Activated T-helper 2 cell treated with anti-CD3 and anti-CD28 coated beads, Interferon-gamma antibody, Interleukin-2, Interleukin-4, amounts not matched to agents 10 μg/mL and 5 μg/mL and 100 μg/mL, durations not matched to agents 14 hours and 24 hours and 36 hours (primary cell): ENCODE data around the gene SLC2A4. TPM values are rescaled to one million over a fixed set of nuclear protein-coding genes. Genes with fewer than 3 reads are reported as not detected.

Experiments
- DNase-seq: peaks from one replicate; pipeline ENCODE4 v3.0.0; 2021; ENCODE audit warnings: low spot score
- H3K27ac Mint-ChIP-seq: one replicate; pipeline ENCODE4 v1.8.0; 2021; ENCODE audit warnings: mixed read lengths
- H3K27me3 Mint-ChIP-seq: one replicate; pipeline ENCODE4 v1.8.0; 2021; ENCODE audit warnings: low read depth, mixed read lengths
- H3K36me3 Mint-ChIP-seq: one replicate; pipeline ENCODE4 v1.8.0; 2021; ENCODE audit warnings: low read depth, mixed read lengths
- H3K4me1 Mint-ChIP-seq: one replicate; pipeline ENCODE4 v1.8.0; 2021; ENCODE audit warnings: low read depth, mixed read lengths
- H3K4me3 Mint-ChIP-seq: one replicate; pipeline ENCODE4 v1.8.0; 2021; ENCODE audit warnings: low read depth, mild to moderate bottlenecking, moderate library complexity, mixed read lengths
- H3K9me3 Mint-ChIP-seq: one replicate; pipeline ENCODE4 v1.8.0; 2021; ENCODE audit warnings: mixed read lengths
- intact Hi-C: fragments of 100-400 bp; cut with micrococcal nuclease; formaldehyde crosslinking; loops from one replicate; pipeline ENCODE4 v1.15.1; 2023
- total RNA-seq: library from RNA; stranded (reverse); gene quantifications from 2 replicates; pipeline ENCODE4 v1.2.3, GENCODE V29; 2022

Gene SLC2A4
- total RNA-seq, 1 donor from 2014 or later = 0.25 TPM

DNA sequence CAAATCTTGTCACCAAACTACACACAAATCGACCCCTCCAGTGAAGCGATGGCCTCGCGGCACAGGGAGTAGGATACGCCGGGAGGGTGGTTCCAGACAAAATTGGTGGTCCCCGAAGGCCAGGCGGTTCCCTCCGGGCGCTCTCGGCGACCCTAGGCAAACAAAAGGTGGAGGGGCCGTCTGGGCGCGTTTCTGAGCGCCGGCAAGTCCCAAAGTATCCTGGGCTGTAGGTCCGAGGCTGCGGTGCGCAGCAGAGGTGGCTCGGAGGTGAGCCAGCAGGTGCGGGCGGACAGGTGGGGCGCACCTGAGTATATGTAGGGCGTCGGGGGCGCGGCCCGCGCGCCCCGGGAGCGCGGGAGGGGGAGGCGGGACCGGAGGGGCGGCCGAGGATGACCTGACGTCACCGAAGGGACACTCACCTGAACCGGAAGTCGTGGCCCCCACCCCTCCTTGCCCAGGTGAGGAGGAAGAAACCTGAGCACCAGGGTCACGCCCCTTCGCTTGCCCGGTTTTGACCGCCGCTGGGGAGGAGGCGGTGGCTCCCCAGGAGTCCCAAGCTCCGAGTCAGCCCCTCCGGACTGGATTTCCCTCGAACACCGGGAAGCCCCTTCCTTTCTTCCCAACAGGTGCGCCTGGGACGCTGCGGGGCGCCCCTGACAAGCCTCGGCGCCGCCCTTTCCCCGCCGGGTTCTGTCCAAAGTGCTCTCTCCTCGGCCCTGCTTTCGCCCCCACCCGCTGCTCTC, 19.2 kb upstream of the SLC2A4 start, which contains the start of gene CLDN7:
Gene CLDN7 (minus strand): TSS at position 287 of the 743 bp plus-strand sequence. CDS start 435 bp downstream, outside the sequence.
- H3K27me3 Mint-ChIP-seq = peaks cover 29% of the 10 kb centered on the region
- peaks cover 16% of the 10 kb centered on the region for H3K4me1 Mint-ChIP-seq
- H3K27ac Mint-ChIP-seq = peak within 1 kb of the TSS; percentile 55
- H3K4me3 Mint-ChIP-seq = peak within 1 kb of the TSS; percentile 62
- no peak for DNase-seq
- intact Hi-C loops = no loop called here
- H3K9me3 Mint-ChIP-seq = no peaks in the 10 kb centered on the region
- peaks cover 16% of the 10 kb centered on the region for H3K36me3 Mint-ChIP-seq

DNA sequence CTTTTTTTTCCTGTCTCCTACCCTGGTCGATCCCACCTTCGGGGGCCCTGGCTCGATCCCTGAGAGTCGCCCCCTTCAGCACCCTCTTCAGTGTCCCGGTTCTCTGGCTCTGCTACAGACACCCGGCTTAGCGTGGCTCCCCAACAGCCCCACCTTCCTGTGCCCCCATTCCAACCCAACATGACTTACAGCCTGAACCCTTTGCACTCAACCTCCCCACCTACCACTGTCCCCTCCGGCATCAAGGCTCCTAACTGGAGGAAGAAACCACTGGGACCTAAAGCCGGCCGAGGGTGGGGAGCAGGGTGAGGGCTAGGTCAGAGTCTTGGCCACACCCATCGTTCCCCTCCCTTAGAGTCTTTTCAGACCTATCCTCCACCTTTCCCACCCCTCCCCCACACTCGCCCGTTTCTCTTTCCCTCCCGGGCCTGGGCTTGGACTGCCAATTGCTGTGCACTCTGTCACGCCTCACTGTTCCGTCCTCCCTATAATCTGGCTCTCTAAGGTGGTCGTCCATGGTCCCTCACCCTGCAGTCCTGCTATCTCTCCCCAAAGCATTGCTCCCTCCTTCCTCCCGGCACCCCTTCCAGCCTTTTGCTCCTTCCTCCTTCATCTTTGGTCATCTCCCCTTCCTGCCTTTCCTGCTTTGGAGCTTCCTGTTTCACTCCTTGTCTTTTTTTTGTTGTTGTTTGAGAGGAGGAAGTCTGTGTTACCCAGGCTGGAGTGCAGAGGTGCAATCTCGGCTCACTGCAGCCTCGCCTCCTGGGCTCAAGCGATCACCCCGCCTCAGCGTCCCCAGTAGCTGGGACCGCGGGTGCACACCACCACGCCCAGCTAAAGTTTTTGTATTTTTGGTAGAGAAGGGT, 18.4 kb upstream of the SLC2A4 start:
- H3K4me3 Mint-ChIP-seq = peak overlapping the region; percentile 47
- H3K27me3 Mint-ChIP-seq = peaks cover 29% of the 10 kb centered on the region
- H3K4me1 Mint-ChIP-seq = peaks cover 16% of the 10 kb centered on the region
- H3K9me3 Mint-ChIP-seq = no peaks in the 10 kb centered on the region
- intact Hi-C loops = no loop called here
- peaks cover 14% of the 10 kb centered on the region for H3K36me3 Mint-ChIP-seq
- no peak for DNase-seq
- H3K27ac Mint-ChIP-seq = no peak overlapping the region

DNA sequence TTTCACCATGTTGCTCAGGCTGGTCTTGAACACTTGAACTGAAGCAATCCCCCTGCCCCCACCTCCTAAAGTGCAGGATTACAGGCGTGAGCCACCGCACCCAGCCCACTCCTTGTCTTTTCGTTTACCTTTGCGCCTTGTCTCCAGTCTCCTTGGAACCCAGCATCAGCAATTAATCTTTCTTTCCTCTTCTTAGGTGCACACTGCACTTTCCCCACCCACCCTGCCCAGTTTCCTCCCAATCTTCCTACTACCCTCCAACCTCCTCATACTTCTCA, 17.8 kb upstream of the SLC2A4 start:
- peak overlapping the region; percentile 43 for H3K4me3 Mint-ChIP-seq
- no peaks in the 10 kb centered on the region for H3K9me3 Mint-ChIP-seq
- H3K4me1 Mint-ChIP-seq = peaks cover 16% of the 10 kb centered on the region
- peaks cover 31% of the 10 kb centered on the region for H3K27me3 Mint-ChIP-seq
- intact Hi-C loops = no loop called here
- H3K27ac Mint-ChIP-seq = no peak overlapping the region
- H3K36me3 Mint-ChIP-seq = peaks cover 9% of the 10 kb centered on the region
- DNase-seq = no peak

DNA sequence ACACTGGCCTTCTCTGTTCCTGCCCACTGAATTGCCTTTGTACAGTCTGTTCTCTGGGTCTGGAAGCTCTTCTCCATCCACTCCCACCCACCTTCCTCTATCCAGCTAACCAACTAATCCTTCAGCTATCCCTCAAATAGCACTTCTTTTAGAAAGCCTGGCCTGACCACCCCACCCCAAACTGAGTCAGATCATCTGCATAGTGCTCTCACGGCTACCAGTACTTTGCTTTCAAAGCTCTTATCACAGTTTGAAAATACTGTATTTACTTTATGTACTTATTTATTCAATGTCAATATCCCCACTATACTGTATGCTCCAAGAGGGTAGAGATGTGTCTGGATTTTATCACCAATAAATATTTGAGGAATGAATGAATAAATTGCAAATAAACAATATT, 14.7 kb upstream of the SLC2A4 start:
- Mint-ChIP-seq H3K27ac (no peak overlapping the region), H3K4me1 (peaks cover 15% of the 10 kb centered on the region), H3K4me3 (no peak overlapping the region), H3K9me3 (no peaks in the 10 kb centered on the region), H3K27me3 (peaks cover 36% of the 10 kb centered on the region), H3K36me3 (no peaks in the 10 kb centered on the region)
- intact Hi-C loops = no loop called here
- DNase-seq = no peak

DNA sequence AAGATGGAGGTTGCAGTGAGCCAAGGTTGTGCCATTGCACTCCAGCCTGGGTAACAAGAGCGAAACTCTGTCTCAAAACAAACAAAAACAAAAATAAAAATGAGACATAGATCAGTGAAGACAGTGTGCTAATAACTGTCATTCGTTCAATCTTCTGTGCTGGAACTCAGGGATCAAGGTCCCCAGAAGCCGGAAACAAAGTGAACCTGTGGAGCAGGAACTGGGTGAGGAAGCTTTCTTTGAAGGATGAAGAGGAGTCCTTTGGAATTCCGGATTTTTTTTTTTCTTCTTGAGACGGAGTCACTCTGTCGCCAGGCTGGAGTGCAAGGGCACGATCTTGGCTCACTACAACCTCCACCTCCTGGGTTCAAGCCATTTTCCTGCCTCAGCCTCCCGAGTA, 2.1 kb upstream of the SLC2A4 start:
- Mint-ChIP-seq H3K4me1 (peaks cover 15% of the 10 kb centered on the region), H3K4me3 (no peak overlapping the region), H3K27me3 (peaks cover 36% of the 10 kb centered on the region), H3K36me3 (no peaks in the 10 kb centered on the region), H3K9me3 (no peaks in the 10 kb centered on the region), H3K27ac (no peak overlapping the region)
- intact Hi-C loops = no loop called here
- no peak for DNase-seq

DNA sequence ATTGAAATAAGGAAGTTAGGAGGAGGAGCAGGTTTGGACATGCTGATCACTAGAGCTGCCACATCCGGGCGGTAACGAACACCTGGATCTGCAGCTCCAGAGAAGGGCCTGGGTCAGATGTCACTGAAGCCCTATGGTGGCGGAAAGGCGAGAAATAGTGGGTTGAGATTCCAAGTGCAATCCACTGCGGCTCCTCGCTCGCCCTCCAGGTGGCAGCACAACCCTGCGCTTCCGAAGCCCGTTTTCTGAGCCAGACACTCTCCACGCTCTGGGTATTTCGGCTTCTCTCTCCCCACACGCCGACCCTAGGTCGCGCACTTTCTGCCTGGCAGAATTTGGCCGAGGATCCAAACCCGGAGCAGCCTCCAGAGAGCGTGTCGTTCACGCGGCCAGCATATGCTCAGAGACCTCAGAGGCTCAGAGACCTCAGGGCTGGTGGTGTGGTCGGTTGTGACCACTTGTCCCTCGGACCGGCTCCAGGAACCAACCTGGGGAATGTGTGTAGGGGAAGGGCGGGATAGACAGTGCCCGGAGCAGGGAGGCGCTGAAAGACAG, 922 bp upstream of the SLC2A4 start:
- peaks cover 15% of the 10 kb centered on the region for H3K4me1 Mint-ChIP-seq
- no peaks in the 10 kb centered on the region for H3K9me3 Mint-ChIP-seq
- H3K27ac Mint-ChIP-seq = no peak overlapping the region
- H3K27me3 Mint-ChIP-seq = peaks cover 36% of the 10 kb centered on the region
- H3K36me3 Mint-ChIP-seq = no peaks in the 10 kb centered on the region
- peak; percentile 69 for DNase-seq
- intact Hi-C loops = loop anchor here (1.0 to 2.0 kb wide), 4 partner anchors 16 to 42 kb away; partner anchors contain the start of genes ELP5 and GABARAP
- peak overlapping the region; percentile 68 for H3K4me3 Mint-ChIP-seq

DNA sequence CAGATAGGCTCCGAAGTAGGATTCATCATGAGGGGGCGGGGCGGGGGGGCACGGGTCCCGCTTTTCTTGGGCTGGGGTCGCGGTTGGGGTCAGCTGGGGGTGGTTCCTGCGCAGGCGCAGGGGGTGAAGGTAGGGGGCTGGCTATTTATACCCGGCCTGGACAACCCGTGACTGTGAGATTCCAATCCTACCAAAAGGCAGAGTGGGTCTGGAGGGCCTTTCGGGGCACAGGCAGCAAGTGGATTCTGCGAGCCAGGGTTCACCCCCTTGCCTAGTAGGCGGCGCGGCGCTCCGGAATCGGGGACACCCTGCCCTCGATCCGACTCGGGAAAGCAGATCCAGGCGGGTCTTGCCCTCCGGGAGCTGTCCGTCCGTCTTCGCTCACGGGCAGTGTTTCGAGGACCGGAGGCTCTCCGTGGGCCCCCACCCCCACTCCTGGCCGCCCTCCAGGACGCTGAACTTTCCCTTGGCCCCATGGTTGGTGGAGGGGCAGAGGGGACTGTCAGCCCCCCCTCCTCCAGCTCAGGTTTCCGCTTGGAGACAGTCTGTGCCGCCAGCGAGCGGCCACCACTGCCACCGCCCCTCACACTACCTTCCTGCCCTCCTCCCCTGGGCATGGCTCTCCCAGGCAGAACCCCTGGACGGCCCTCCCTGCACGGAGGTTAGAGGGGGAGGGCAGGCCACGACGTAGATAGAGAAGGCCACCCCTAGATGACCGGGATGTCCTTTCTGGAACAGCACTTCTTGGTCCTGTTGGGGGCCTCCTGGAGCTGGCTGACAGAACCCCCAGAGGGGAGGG, 634 bp downstream of the SLC2A4 start:
- Mint-ChIP-seq H3K36me3 (no peaks in the 10 kb centered on the region), H3K27me3 (peaks cover 42% of the 10 kb centered on the region), H3K4me1 (peaks cover 15% of the 10 kb centered on the region), H3K9me3 (no peaks in the 10 kb centered on the region), H3K4me3 (peak overlapping the region; percentile 78), H3K27ac (no peak overlapping the region)
- DNase-seq = no peak
- intact Hi-C loops = loop anchor here (1.0 to 2.0 kb wide), 3 partner anchors 30 to 44 kb away; partner anchors contain the start of genes ELP5 and GABARAP

DNA sequence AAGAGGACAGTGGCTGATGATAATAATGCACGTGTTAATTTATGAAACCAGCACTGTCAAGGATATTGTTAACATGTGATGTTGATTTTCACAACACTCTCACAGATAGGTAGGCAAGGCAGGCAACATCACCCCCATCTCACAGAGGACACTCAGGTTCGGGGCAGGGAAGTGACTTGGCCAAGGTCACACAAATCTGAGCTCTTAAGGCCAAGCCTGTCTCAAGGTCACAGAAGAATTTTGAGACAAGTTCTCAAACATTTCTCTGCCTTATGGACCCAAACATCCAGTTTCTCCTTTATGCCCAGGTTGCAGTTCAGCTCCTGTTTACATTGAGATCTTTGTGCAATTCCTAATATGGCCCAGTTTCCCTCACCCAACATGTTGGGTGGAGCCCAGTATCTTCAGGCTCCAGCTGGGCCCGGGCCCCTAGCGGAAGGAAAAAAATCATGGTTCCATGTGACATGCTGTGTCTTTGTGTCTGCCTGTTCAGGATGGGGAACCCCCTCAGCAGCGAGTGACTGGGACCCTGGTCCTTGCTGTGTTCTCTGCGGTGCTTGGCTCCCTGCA, 1.3 kb downstream of the SLC2A4 start:
- intact Hi-C loops = no loop called here
- no peak for DNase-seq
- peak overlapping the region; percentile 38 for H3K4me3 Mint-ChIP-seq

DNA sequence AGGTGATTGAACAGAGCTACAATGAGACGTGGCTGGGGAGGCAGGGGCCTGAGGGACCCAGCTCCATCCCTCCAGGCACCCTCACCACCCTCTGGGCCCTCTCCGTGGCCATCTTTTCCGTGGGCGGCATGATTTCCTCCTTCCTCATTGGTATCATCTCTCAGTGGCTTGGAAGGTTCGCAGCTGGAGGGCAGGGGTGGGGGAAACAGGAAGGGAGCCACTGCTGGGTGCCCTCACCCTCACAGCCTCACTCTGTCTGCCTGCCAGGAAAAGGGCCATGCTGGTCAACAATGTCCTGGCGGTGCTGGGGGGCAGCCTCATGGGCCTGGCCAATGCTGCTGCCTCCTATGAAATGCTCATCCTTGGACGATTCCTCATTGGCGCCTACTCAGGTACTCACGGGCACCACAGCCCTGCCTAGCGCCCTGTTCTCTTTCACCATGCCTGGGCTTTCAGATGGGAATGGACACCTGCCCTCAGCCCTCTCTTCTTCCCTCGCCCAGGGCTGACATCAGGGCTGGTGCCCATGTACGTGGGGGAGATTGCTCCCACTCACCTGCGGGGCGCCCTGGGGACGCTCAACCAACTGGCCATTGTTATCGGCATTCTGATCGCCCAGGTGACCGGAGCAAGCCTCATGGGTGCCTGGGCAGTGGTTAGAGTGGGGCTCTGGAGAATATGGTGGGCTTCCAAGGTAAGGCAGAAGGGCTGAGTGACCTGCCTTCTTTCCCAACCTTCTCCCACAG, 2.1 kb downstream of the SLC2A4 start:
- intact Hi-C loops = no loop called here
- peaks cover 40% of the 10 kb centered on the region for H3K27me3 Mint-ChIP-seq
- H3K4me3 Mint-ChIP-seq = no peak overlapping the region
- H3K9me3 Mint-ChIP-seq = no peaks in the 10 kb centered on the region
- DNase-seq = no peak
- H3K36me3 Mint-ChIP-seq = no peaks in the 10 kb centered on the region
- no peak overlapping the region for H3K27ac Mint-ChIP-seq
- peaks cover 15% of the 10 kb centered on the region for H3K4me1 Mint-ChIP-seq

More for the DNA sequence above, 1.3 kb downstream of the SLC2A4 start:
- H3K27ac Mint-ChIP-seq = no peak overlapping the region
- peaks cover 15% of the 10 kb centered on the region for H3K4me1 Mint-ChIP-seq
- H3K36me3 Mint-ChIP-seq = no peaks in the 10 kb centered on the region
- H3K27me3 Mint-ChIP-seq = peaks cover 40% of the 10 kb centered on the region
- H3K9me3 Mint-ChIP-seq = no peaks in the 10 kb centered on the region

DNA sequence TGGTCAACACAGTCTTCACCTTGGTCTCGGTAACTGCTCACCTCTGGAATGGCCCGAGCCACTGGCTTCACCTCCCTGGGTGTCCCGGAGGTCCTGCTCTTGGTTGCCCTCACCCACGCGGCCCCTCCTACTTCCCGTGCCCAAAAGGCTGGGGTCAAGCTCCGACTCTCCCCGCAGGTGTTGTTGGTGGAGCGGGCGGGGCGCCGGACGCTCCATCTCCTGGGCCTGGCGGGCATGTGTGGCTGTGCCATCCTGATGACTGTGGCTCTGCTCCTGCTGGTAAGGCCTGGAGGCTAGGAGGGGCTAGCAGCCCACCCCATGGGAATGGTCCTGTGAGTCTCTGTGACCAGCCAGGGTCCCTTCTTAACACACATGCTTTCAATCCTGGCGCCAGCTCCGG, 3.4 kb downstream of the SLC2A4 start:
- H3K27me3 Mint-ChIP-seq = peaks cover 37% of the 10 kb centered on the region
- no peaks in the 10 kb centered on the region for H3K9me3 Mint-ChIP-seq
- intact Hi-C loops = no loop called here
- DNase-seq = no peak
- no peak overlapping the region for H3K27ac Mint-ChIP-seq
- H3K36me3 Mint-ChIP-seq = no peaks in the 10 kb centered on the region
- H3K4me1 Mint-ChIP-seq = peaks cover 15% of the 10 kb centered on the region
- H3K4me3 Mint-ChIP-seq = no peak overlapping the region

DNA sequence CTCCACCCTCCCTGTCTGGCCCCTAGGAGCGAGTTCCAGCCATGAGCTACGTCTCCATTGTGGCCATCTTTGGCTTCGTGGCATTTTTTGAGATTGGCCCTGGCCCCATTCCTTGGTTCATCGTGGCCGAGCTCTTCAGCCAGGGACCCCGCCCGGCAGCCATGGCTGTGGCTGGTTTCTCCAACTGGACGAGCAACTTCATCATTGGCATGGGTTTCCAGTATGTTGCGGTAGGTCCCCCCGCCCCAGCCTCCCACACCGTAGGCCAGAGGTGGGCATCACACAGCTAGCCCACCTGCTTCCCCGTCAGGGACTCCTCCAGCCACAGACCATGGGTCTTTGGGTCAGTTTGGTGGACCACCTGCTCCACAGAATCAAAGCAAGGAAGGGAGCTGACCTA, 4.2 kb downstream of the SLC2A4 start:
- Mint-ChIP-seq H3K27ac (no peak overlapping the region), H3K9me3 (no peaks in the 10 kb centered on the region), H3K4me3 (no peak overlapping the region), H3K4me1 (peaks cover 11% of the 10 kb centered on the region), H3K27me3 (peaks cover 34% of the 10 kb centered on the region), H3K36me3 (no peaks in the 10 kb centered on the region)
- DNase-seq = no peak
- intact Hi-C loops = no loop called here
